Middle frontal gyrus (tissue), 1 donor: Measurements from ENCODE around the gene RTKN2.
"Not testable (repeated sequence)": the region's sequence is repeated elsewhere in the genome, so short reads cannot be mapped to it uniquely, and the experiment has no call there.

Experiments
- DNase-seq: peaks from one replicate; pipeline ENCODE4 v3.0.0-alpha.2; 2015; ENCODE audit warnings: low spot score; ENCODE audit errors: extremely low spot score

Gene RTKN2

DNA sequence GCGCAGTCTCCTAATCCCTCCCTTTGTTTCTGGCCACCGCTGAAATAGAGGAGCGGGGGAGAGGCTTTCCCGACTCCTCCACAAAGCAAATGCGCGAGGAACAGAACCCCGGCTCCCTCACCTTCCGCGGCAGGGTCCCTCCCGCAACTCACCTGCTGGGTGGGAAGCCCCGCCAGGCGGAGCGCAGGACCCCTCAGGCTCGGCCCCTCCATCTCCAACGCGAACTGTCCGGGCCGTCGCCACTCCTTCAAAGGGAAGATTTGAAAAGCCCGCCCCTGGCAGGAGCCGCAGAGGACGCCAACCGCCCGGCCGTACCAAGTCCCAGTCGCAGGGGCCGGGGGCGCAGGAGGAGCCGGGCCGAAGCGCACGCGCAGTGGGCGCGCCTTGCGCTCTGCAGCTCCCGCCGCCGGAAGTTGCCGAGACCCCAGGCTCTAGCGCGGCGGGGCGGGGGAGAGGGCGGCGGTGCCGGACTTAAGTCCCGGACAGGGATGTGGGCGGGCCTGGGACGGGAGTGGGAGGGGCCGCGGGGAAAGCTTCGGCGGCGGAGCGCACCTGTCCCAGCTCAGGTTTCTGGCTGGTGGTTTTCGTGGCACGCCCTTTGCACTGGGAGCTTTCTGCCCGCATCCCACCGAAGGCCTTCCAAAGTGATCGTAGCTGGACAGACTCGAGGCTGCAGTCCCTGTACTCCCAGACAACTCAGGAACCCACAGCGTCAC is at the start of gene RTKN2:
Gene RTKN2, minus strand, starts transcription at position 446 of the 716 bp plus-strand sequence. Its CDS starts 234 bp downstream, at position 212.
- peak; percentile 55 for DNase-seq

GRCh38 chr10:62317257-62317656 is 48.6 kb upstream of the RTKN2 start:
- DNase-seq, result no peak

GRCh38 chr10:62309254-62309653 is 40.6 kb upstream of the RTKN2 start:
- peak; percentile 32 for DNase-seq

- DNase-seq, result no peak
These were observed 39.5 kb upstream of the RTKN2 start for GRCh38 chr10:62308101-62308500.

DNA sequence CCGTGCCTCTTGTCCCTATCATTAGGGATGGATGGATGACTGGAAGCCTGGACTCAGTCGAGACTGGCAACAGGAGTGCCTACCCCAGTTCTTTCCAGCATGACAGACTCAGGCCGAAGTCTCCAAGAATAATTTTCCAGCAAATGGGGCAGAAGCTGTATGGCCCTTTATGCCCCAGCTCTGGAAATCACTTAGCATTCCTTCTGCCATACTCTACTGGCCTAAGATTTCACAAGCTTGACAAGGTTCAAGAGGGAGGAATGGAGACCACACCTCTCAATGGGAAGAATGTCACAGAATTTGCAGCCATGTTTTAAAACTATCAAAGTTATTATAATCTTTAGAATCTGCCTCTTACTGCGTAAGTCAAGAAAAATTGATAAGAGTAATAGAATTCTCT is 39.0 kb upstream of the RTKN2 start:
- DNase-seq, result no peak

GRCh38 chr10:62306663-62307062 is 38.0 kb upstream of the RTKN2 start:
- DNase-seq, result no peak

GRCh38 chr10:62305813-62306212 is 37.2 kb upstream of the RTKN2 start:
- no peak for DNase-seq

- no peak for DNase-seq
These were observed 35.3 kb upstream of the RTKN2 start for GRCh38 chr10:62303922-62304321.

DNA sequence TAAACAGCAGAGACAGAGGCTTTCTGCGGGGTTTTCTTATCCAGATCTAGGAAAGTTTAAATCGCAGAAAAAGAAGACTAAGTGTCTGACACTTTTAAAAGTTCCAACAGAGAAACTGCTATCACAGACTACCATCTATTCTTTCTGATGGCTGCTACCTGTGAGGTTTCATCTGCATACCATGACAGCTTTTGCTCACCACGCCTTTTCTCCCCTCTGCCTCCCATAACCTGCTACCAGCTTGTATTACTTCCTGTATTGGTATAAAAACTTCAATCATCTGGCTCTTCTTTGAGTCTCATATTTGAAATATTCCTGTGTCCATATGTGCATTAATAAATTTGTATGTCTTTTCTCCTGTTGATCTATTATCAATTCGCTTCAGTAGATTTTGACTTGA is 34.1 kb upstream of the RTKN2 start:
- DNase-seq, result no peak

GRCh38 chr10:62297857-62298256 is 29.2 kb upstream of the RTKN2 start:
- no peak for DNase-seq

DNA sequence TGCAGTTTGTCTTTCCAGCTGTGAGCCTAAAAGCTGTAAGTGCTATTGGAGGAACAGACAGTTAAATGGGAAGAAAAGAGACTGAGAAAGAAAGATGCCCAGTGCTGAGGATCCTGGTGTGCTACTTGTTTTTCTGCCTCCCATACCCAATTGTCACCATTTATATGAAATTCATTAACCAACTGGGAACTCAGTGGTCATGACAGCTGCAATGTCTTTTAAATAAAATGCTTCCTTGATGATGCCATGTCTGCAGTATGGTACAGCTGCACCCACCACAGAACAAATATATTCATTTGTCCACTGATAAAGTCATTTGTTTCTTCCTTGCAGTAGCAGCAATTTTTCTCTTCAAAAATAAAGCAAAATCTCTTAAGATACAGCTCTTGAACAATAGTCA is 15.6 kb upstream of the RTKN2 start:
- DNase-seq, result no peak

DNA sequence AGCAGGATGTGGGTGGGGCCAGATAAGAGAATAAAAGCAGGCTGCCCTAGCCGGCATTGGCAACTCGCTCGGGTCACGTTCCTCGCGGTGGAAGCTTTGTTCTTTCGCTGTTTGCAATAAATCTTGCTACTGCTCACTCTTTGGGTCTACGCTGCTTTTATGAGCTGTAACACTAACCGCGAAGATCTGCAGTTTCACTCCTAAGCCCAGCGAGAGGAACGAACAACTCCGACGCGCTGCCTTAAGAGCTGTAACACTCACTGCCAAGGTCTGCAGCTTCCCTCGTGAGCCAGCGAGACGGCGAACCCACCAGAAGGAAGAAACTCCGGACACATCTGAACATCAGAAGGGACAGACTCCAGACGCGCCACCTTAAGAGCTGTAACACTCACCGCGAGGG is 12.7 kb upstream of the RTKN2 start:
- DNase-seq, result not testable (repeated sequence)

DNA sequence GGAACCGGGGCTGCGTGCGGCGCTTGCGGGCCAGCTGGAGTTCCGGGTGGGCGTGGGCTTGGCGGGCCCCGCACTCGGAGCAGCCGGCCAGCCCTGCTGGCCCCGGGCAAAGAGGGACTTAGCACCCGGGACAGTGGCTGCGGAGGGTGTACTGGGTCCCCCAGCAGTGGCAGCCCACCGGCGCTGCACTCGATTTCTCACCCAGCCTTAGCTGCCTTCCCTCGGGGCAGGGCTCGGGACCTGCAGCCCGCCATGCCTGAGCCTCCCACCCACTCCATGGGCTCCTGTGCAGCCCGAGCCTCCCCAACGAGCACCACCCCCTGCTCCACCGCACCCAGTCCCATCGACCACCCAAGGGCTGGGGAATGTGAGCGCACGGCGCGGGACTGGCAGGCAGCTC is 11.7 kb upstream of the RTKN2 start:
- not testable (repeated sequence) for DNase-seq

DNA sequence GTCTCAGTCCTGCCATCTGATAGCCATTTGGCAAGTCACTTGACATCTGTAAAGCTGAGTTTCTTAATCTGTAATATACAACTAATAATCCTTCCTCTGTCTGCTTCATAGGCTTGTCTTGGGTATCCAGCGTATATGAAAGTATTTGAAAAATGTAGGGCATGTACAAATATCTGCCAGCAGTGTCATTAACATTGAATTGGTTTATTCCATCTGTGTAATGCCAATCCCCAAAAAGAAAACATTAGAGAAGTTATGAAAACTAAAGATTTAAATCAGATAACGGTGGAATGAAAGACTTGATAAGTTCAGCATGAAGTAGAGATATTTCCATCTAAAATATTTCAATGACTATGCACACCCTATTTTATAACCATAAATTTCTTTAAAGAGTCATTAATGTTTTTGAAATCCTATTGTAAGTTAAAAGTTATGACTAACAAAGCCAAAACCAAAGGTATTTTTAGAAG is 9.8 kb upstream of the RTKN2 start:
- no peak for DNase-seq

DNA sequence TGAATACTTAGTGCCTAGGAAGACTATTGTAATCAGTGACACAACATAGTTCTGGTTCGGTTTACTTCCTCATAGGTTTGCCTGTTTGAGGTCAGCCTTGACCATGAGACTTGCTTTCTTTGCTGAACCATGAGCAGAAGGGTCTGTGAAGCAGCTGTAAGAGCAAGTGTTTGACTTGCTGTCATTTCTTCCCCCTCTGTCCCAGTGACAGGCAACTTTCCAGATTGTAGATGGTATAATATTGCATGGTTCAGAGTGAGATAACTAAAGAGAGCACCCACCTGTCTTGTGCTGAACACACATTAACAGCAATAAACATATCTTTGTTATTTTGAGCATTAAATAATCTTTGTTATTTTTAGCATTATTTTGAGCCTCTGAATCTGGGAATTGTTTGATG is 9.3 kb upstream of the RTKN2 start:
- DNase-seq, result no peak

GRCh38 chr10:62270020-62270419 is 1.4 kb upstream of the RTKN2 start:
- DNase-seq, result no peak

DNA sequence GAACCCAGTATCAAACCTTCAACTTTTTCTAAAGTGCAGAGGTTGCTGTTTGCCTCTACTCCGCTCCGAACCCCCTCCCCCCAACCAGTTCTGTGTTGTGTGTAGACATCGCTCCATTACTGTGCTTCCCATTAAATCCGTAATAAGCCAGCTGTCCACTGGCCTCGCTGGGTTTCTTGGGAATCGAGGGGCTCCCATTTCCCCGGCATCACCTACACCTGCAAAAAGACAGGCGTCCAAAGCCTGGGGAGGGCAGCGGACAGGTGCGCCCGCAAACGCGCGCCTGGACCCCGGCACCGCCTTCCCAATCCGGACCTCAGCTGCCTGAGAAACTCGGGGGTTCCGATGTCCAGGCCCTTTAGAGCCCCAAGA is 631 bp downstream of the RTKN2 start:
- no peak for DNase-seq

DNA sequence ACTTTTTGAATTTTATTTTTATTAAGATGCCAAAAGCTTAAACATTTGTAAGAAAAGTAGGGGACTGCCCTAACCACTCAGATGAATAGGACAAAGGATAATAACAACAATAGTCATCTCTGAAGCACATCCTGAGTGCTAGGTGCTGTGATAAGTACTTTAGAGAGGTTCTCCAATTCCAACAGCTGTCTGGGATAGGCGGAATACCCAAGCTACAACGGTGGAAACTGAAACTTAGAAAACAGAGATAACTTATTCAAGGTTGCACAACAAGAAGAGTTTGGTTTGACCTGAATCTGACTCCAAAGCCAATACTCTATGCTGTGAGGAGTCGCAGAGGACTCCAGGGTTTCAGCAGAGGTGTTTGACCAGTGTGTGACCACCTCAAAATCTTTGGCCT is 2.0 kb downstream of the RTKN2 start:
- DNase-seq, result no peak

- DNase-seq, result no peak
These were observed 2.5 kb downstream of the RTKN2 start for GRCh38 chr10:62266147-62266546.

DNA sequence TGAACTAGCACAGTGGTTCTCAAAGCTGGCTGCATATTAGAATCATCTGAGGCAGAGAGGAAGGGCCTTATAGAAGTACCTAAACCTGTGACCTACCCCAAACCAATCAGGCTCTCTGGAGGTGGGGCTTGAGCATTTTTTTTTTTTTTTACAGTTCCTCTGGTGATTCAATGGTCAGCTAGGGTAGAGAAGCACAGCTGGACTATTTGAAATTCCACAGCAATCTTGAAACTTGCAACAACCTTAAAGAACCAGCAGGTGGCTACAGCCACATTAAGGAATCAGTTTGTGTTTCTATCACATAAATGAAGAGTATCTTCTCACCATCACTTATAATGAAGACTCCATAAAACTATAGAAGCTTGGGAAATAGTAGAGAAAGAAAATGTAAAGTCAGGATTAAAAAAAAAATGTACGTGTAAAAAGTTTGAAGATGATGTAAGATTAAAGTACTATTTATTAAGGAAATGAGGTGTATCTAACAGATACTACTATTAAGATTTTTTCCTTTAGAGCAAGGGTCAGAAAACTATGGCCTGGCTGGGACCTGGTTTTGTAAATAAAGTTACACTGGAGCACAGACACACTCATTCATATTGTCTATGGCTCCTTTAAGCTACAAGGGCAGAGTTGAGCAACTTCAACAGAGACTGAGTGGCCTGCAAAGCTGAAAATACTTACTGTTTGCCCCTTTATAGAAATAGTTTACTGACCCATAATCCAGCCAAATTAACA is 3.8 kb downstream of the RTKN2 start:
- DNase-seq, result no peak

DNA sequence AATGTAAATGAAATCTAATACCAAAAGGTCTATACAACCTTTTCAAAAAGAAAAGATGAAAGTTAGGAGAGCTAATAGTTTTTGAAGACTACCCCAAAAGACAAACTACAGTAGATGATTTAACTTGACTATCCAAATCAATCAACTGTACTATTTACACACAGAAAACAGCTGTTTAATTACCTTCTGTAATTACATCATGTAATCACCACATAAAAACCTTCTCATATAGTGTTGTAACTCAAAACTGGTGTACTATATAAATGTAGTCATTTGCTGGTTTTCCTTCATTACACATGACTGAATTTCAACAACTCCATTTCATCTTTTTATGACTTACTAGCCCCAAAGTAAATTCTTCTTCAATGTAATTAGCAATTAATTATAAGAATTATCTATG is 4.5 kb downstream of the RTKN2 start:
- DNase-seq, result no peak

DNA sequence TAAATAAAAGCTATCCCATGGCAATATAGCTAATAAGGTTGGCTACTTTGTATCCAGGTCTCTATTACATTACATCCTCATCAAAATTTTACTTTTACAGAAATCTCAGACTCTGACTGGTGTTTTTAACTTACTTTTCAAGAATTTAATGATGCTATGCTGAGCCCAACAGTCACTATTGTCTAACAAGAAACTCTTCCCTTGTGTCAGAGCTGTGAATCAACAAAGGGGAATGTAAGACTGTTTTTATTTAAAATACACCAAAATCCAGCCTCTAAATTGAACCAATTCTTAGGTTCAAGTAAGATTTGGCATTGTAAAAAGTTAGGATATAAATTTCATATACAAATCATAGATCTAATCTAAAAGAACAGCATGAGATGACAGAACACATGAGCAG is 7.0 kb downstream of the RTKN2 start:
- DNase-seq, result no peak

DNA sequence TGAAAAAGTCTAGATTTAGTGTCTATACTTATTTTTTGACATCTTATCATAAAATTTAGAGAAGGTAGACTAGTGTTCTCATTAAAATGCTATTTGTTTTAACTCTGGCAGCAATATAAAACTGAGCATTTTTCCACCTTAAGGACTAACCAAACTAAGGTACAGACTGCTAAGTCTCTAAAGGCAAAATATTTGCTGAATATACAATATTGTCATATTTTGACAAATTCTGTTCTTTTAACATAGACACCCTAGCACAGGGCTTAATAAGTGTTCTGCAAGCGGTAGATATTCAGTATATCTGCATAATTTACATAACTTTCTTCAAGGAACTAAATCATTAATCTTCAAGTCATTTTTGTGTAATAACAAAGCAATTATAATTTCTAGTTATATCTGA is 8.6 kb downstream of the RTKN2 start:
- no peak for DNase-seq
